H1 (cell line): ENCODE results near the gene NAA50. TPM values are rescaled to one million over a fixed set of nuclear protein-coding genes. Genes with fewer than 3 reads are reported as not detected.

Experiments
- CTCF ChIA-PET: fragments of 300-600 bp; sonication (Branson Sonifier 250); formaldehyde crosslinking; loops from one replicate; lab custom pipeline; 2021; ENCODE audit not compliant: partially characterized antibody; lab: Charles Lee
- POLR2A ChIA-PET: fragments of 300-600 bp; sonication (Branson Sonifier 250); formaldehyde crosslinking; loops from one replicate; lab custom pipeline; 2021; ENCODE audit warnings: inconsistent platforms; ENCODE audit not compliant: partially characterized antibody; lab: Charles Lee
- DNase-seq, 2 experiments: peaks; one replicate each; pipeline versions ENCODE4 v3.0.0 to v3.0.0-alpha.2; 2010 to 2022; ENCODE audit warnings: low spot score in 2 of 2, low read depth in 1 of 2, mixed read lengths in 1 of 2
- FAIRE-seq: peaks from 2 replicates; lab custom pipeline; 2011; peaks lifted over from hg19 to GRCh38; lab: Jason Lieb, UNC
- H2AFZ ChIP-seq: 2 replicates; pipeline ENCODE4 v1.8.1; 2012; ENCODE audit warnings: low read length, inconsistent platforms
- H2AK5ac ChIP-seq: 2 replicates; pipeline ENCODE4 v1.6.1; 2013; ENCODE audit warnings: low read depth, low read length
- H2BK120ac ChIP-seq: replicated peaks from 2 replicates; pipeline ENCODE3; 2013; ENCODE audit warnings: low read depth, low read length, inconsistent platforms
- H2BK12ac ChIP-seq: 2 replicates; pipeline ENCODE4 v1.6.1; 2013; ENCODE audit warnings: low read depth, low read length
- H2BK15ac ChIP-seq: 2 replicates; pipeline ENCODE4 v1.6.1; 2013; ENCODE audit warnings: low read length
- H2BK20ac ChIP-seq: 2 replicates; pipeline ENCODE4 v1.6.1; 2013; ENCODE audit warnings: low read length
- H2BK5ac ChIP-seq: 2 replicates; pipeline ENCODE4 v1.6.1; 2013; ENCODE audit warnings: low read depth, low read length
- H3K14ac ChIP-seq: 2 replicates; pipeline ENCODE4 v1.6.1; 2013; ENCODE audit warnings: inconsistent platforms; ENCODE audit not compliant: insufficient read length
- H3K18ac ChIP-seq: 2 replicates; pipeline ENCODE4 v1.6.1; 2013; ENCODE audit warnings: low read length; ENCODE audit errors: extremely low read depth
- H3K23ac ChIP-seq: 2 replicates; pipeline ENCODE4 v1.6.1; 2013; ENCODE audit warnings: inconsistent platforms; ENCODE audit not compliant: insufficient read length
- H3K23me2 ChIP-seq: 2 replicates; pipeline ENCODE4 v1.6.1; 2013; ENCODE audit warnings: low read depth, low read length
- H3K27ac ChIP-seq: 2 replicates; pipeline ENCODE4 v1.6.1; 2011; ENCODE audit warnings: low read depth, low read length, inconsistent platforms
- H3K27me3 ChIP-seq, 4 experiments: replicated peaks in 1 of 4; 1 replicate in 1 of 4; 2 replicates in 3 of 4; pipeline versions ENCODE4 v1.6.1 to v1.8.1; 2011 to 2013; ENCODE audit warnings: low read length in 3 of 4, mild to moderate bottlenecking in 3 of 4, inconsistent platforms in 2 of 4, mixed read lengths in 2 of 4, moderate library complexity in 1 of 4; ENCODE audit not compliant: control insufficient read depth in 3 of 4, insufficient read depth in 3 of 4; ENCODE audit errors: extremely low read depth in 1 of 4
- H3K36me3 ChIP-seq, 4 experiments: 2 replicates each; pipeline versions ENCODE4 v1.6.1 to v1.8.1; 2011 to 2013; ENCODE audit warnings: mild to moderate bottlenecking in 4 of 4, low read length in 3 of 4, moderate library complexity in 2 of 4, control low read depth in 1 of 4, inconsistent platforms in 1 of 4; ENCODE audit not compliant: insufficient read depth in 4 of 4, control insufficient read depth in 2 of 4
- H3K4ac ChIP-seq: replicated peaks from 2 replicates; pipeline ENCODE3; 2013; ENCODE audit warnings: low read length, low read depth, mixed read lengths, inconsistent platforms; ENCODE audit not compliant: insufficient read length
- H3K4me1 ChIP-seq, 4 experiments: replicated peaks in 1 of 4; 1 replicate in 1 of 4; 2 replicates in 3 of 4; pipeline versions ENCODE4 v1.6.1 to v1.8.1; 2011 to 2013; ENCODE audit warnings: low read length in 3 of 4, inconsistent platforms in 2 of 4, mixed read lengths in 1 of 4; ENCODE audit not compliant: insufficient read depth in 4 of 4, control insufficient read depth in 3 of 4
- H3K4me2 ChIP-seq, 2 experiments: 2 replicates each; pipeline versions ENCODE4 v1.6.1 to v1.8.1; 2011 to 2013; ENCODE audit warnings: low read depth in 2 of 2, low read length in 2 of 2, control low read depth in 1 of 2, inconsistent platforms in 1 of 2, mild to moderate bottlenecking in 1 of 2; ENCODE audit not compliant: insufficient read depth in 1 of 2
- H3K4me3 ChIP-seq, 4 experiments: fragments of 200-600, 300-600 bp in 1 of 4; sonication (generic), shearing (Covaris generic), sonication (Bioruptor Twin) in 1 of 4; 2 replicates each; pipeline versions ENCODE4 v1.5.1 to v1.8.1; 2011 to 2016; ENCODE audit warnings: low read length in 4 of 4, low read depth in 3 of 4, control low read depth in 2 of 4, inconsistent platforms in 2 of 4, mild to moderate bottlenecking in 2 of 4, mixed read lengths in 1 of 4, moderate library complexity in 1 of 4; ENCODE audit not compliant: insufficient read depth in 2 of 4; ENCODE audit errors: extremely low read depth in 1 of 4
- H3K56ac ChIP-seq: replicated peaks from 2 replicates; pipeline ENCODE3; 2013; ENCODE audit warnings: low read depth, mild to moderate bottlenecking, mixed read lengths, low read length, inconsistent platforms; ENCODE audit not compliant: insufficient read length
- H3K79me1 ChIP-seq: 2 replicates; pipeline ENCODE4 v1.6.1; 2013; ENCODE audit warnings: low read depth, low read length, control low read depth
- H3K79me2 ChIP-seq, 2 experiments: 2 replicates each; pipeline versions ENCODE4 v1.6.1 to v1.8.1; 2012 to 2013; ENCODE audit warnings: low read length in 2 of 2, mild to moderate bottlenecking in 2 of 2, inconsistent platforms in 1 of 2; ENCODE audit not compliant: insufficient read depth in 2 of 2, control insufficient read depth in 1 of 2
- H3K9ac ChIP-seq, 4 experiments: replicated peaks in 1 of 4; 1 replicate in 1 of 4; 2 replicates in 3 of 4; pipeline versions ENCODE4 v1.6.1 to v1.8.1; 2011 to 2013; ENCODE audit warnings: low read depth in 3 of 4, low read length in 3 of 4, control low read depth in 2 of 4, mild to moderate bottlenecking in 2 of 4, moderate library complexity in 2 of 4, inconsistent platforms in 1 of 4; ENCODE audit errors: extremely low read depth in 1 of 4
- H3K9me3 ChIP-seq, 2 experiments: 2 replicates each; pipeline versions ENCODE4 v1.6.1 to v1.8.1; 2012 to 2013; ENCODE audit warnings: mild to moderate bottlenecking in 2 of 2, moderate library complexity in 2 of 2, control low read depth in 1 of 2, inconsistent platforms in 1 of 2, low read depth in 1 of 2, low read length in 1 of 2, mixed read lengths in 1 of 2; ENCODE audit not compliant: insufficient read depth in 2 of 2
- H4K20me1 ChIP-seq, 2 experiments: replicated peaks in 1 of 2; 2 replicates each; pipeline versions ENCODE3 to v1.8.1; 2011 to 2013; ENCODE audit warnings: inconsistent platforms in 2 of 2, low read length in 2 of 2, mild to moderate bottlenecking in 1 of 2; ENCODE audit not compliant: insufficient read depth in 2 of 2, control insufficient read depth in 1 of 2
- H4K5ac ChIP-seq: 2 replicates; pipeline ENCODE4 v1.6.1; 2013; ENCODE audit warnings: low read length, low read depth, mixed read lengths, inconsistent platforms; ENCODE audit not compliant: insufficient read length
- H4K8ac ChIP-seq: 2 replicates; pipeline ENCODE4 v1.8.0; 2013; ENCODE audit warnings: mild to moderate bottlenecking, moderate library complexity, low read length, inconsistent platforms; ENCODE audit not compliant: insufficient read depth; ENCODE audit errors: extremely low read depth
- H4K91ac ChIP-seq: replicated peaks from 2 replicates; pipeline ENCODE3; 2013; ENCODE audit warnings: low read length, mixed read lengths, inconsistent platforms; ENCODE audit not compliant: insufficient read length
- CHD1 ChIP-seq: IDR thresholded peaks from 2 replicates; pipeline ENCODE4 v1.6.1; 2012; ENCODE audit warnings: low read depth, low read length, improper control_type of control experiment
- GTF2F1 ChIP-seq: IDR thresholded peaks from 2 replicates; pipeline ENCODE4 v1.6.1; 2012; ENCODE audit warnings: low read depth, low read length, improper control_type of control experiment, borderline replicate concordance
- MAFK ChIP-seq: IDR thresholded peaks from 2 replicates; pipeline ENCODE4 v1.6.1; 2012; ENCODE audit warnings: low read depth, mild to moderate bottlenecking, improper control_type of control experiment, low read length
- RNF2 ChIP-seq: fragments of 200-900, 300-1000 bp; sonication (generic); IDR thresholded peaks from 2 replicates; pipeline ENCODE4 v1.7.1; 2016; ENCODE audit warnings: borderline replicate concordance, low read depth, mild to moderate bottlenecking, antibody characterized with exemption, low read length; ENCODE audit not compliant: poor library complexity, severe bottlenecking; ENCODE audit errors: missing control alignments
- SRF ChIP-seq: IDR thresholded peaks from 2 replicates; pipeline ENCODE4 v1.6.1; 2011; ENCODE audit warnings: mild to moderate bottlenecking, low read depth, low read length, moderate library complexity
- TBP ChIP-seq: IDR thresholded peaks from 2 replicates; pipeline ENCODE4 v1.6.1; 2011; ENCODE audit warnings: low read depth, low read length, improper control_type of control experiment
- WGBS, 2 experiments: shearing (Covaris generic) in 1 of 2; methylation state at CpG; one replicate each; pipeline versions ENCODE4 v1.1.6 to v1.1.7; 2013 to 2015; ENCODE audit warnings: low lambda C conversion rate in 2 of 2, mixed read lengths in 2 of 2, inconsistent platforms in 1 of 2, low coverage in 1 of 2, missing lambda C conversion rate in 1 of 2; ENCODE audit not compliant: insufficient replicate concordance in 2 of 2, insufficient coverage in 1 of 2, insufficient read length in 1 of 2; ENCODE audit errors: extremely low coverage in 1 of 2, missing lambda C conversion rate in 1 of 2; 5-methylcytosine and 5-hydroxymethylcytosine counted together
- polyA plus RNA-seq, 7 experiments: library from polyadenylated mRNA; depleted of rRNA in 3 of 7; stranded (reverse) in 5 of 7; unstranded in 2 of 7; fragments of >200 nt in 5 of 7; fragments of 200-250 nt in 2 of 7; gene quantifications; 1 replicate in 5 of 7; 2 replicates in 1 of 7; 4 replicates in 1 of 7; pipeline versions ENCODE4 v1.2.1 to v1.2.3, GENCODE V29; 2011 to 2013; ENCODE audit warnings: missing spikeins in 2 of 7, mixed read lengths in 2 of 7
- total RNA-seq: library from RNA; stranded (reverse); fragmentation: NEBNext Ultra II Directional; extraction: Animal tissue kit (Norgen Biotek cat#: 25700); gene quantifications from 2 replicates; pipeline ENCODE4 v1.2.1, GENCODE V29; 2021

The NAA50 gene
- total and polyA plus RNA-seq, 2 of the 8 experiments (the other 6 are each of a cell fraction or from before 2014, with no cell fraction given), result 46.6 to 231 TPM

- Histone ChIP-seq H3K14ac (no peak overlapping the region), H3K36me3 (no peaks in the 10 kb centered on the region; a peak in 1 of 8 replicates), H4K5ac (no peak overlapping the region), H3K27me3 (no peaks in the 10 kb centered on the region), H4K8ac (no peak overlapping the region), H2BK20ac (no peak overlapping the region), H3K27ac (no peak overlapping the region), H3K18ac (no peak overlapping the region), H3K56ac (no peak overlapping the region), H3K4ac (no peak overlapping the region), H3K4me2 (no peak overlapping the region), H2BK15ac (no peak overlapping the region), H3K79me1 (peaks cover 9% of the 10 kb centered on the region), H2BK12ac (no peak overlapping the region), H3K4me1 (no peaks in the 10 kb centered on the region; a peak in 3 of 7 replicates), H2AFZ (no peak overlapping the region), H4K20me1 (peaks cover 8 to 9% of the 10 kb centered on the region in 2 experiments), H3K23me2 (no peaks in the 10 kb centered on the region), H3K79me2 (peaks cover 8 to 100% of the 10 kb centered on the region in 2 experiments; a peak in 3 of 4 replicates), H3K9me3 (no peaks in the 10 kb centered on the region), H2BK5ac (no peak overlapping the region), H2AK5ac (no peak overlapping the region), H3K23ac (no peak overlapping the region), H2BK120ac (no peak overlapping the region), H3K9ac (no peak overlapping the region), H3K4me3 (no peak overlapping the region), H4K91ac (no peak overlapping the region)
- TF ChIP-seq SRF (no peak), TBP (no peak), GTF2F1 (no peak), RNF2 (no peak), CHD1 (no peak), MAFK (no peak)
- 91% methylated on average over 4 of the region's 4 CpGs; no CpG with 5 or more reads in 1 of the 2 experiments for WGBS, 2 experiments
- FAIRE-seq (no peak), DNase-seq (no peak)
- CTCF ChIA-PET, result interaction anchor here (1.0 kb wide), 2 partner anchors 14 to 113 kb away, joined by 3 to 5 read pairs; partner anchors contain the start of gene NAA50
- POLR2A ChIA-PET, result interaction anchor here (0.7 to 0.9 kb wide), 2 partner anchors 10 to 14 kb away, joined by 3 to 4 read pairs; partner anchors contain the start of gene NAA50
These were observed 14.4 kb downstream of the NAA50 start for GRCh38 chr3:113731694-113732093.
